Hepatocyte (in vitro differentiated cells): ENCODE data around the gene APOL5. TPM values are rescaled to one million over a fixed set of nuclear protein-coding genes. Genes with fewer than 3 reads are reported as not detected.

Experiments
- DNase-seq: peaks from one replicate; pipeline ENCODE4 v3.0.0-alpha.2; 2016; ENCODE audit warnings: low spot score
- H2AFZ ChIP-seq: fragments of 200-600 bp; sonication (generic); 2 replicates; pipeline ENCODE4 v1.6.0; 2016; ENCODE audit warnings: antibody characterized with exemption, mild to moderate bottlenecking
- H3K27ac ChIP-seq: fragments of 200-600 bp; sonication (generic); 2 replicates; pipeline ENCODE4 v1.5.1; 2016; ENCODE audit warnings: mild to moderate bottlenecking
- H3K27me3 ChIP-seq: fragments of 200-600 bp; sonication (generic); 2 replicates; pipeline ENCODE4 v1.6.1; 2016
- H3K36me3 ChIP-seq: fragments of 200-600 bp; sonication (generic); replicated peaks from 2 replicates; pipeline ENCODE4 v1.5.1; 2016; ENCODE audit warnings: low read depth; ENCODE audit not compliant: insufficient read depth
- H3K4me1 ChIP-seq: fragments of 200-600 bp; sonication (generic); 2 replicates; pipeline ENCODE4 v1.5.1; 2016; ENCODE audit warnings: mild to moderate bottlenecking, moderate library complexity; ENCODE audit not compliant: insufficient read depth
- H3K4me2 ChIP-seq: fragments of 200-600 bp; sonication (generic); 2 replicates; pipeline ENCODE4 v1.6.0; 2016
- H3K4me3 ChIP-seq: fragments of 200-600 bp; sonication (generic); 2 replicates; pipeline ENCODE4 v1.5.1; 2016; ENCODE audit warnings: mild to moderate bottlenecking
- H3K79me2 ChIP-seq: fragments of 200-600 bp; sonication (generic); 2 replicates; pipeline ENCODE4 v1.6.0; 2017; ENCODE audit warnings: mild to moderate bottlenecking
- H3K9me2 ChIP-seq: fragments of 200-600 bp; sonication (generic); replicated peaks from 2 replicates; pipeline ENCODE4 v1.6.0; 2017; ENCODE audit warnings: mild to moderate bottlenecking; ENCODE audit not compliant: insufficient read depth
- H3K9me3 ChIP-seq: fragments of 200-600 bp; sonication (generic); 2 replicates; pipeline ENCODE4 v1.5.1; 2016; ENCODE audit warnings: low read depth, mild to moderate bottlenecking
- H4K20me1 ChIP-seq: fragments of 200-600 bp; sonication (generic); 2 replicates; pipeline ENCODE4 v1.6.0; 2016; ENCODE audit warnings: mild to moderate bottlenecking; ENCODE audit not compliant: insufficient read depth, poor library complexity, severe bottlenecking
- EZH2 ChIP-seq: fragments of 200-600 bp; sonication (generic); IDR thresholded peaks from 2 replicates; pipeline ENCODE4 v1.6.1; 2016; ENCODE audit warnings: antibody characterized with exemption, mild to moderate bottlenecking, borderline replicate concordance
- EZH2phosphoT487 ChIP-seq: fragments of 200-600 bp; sonication (generic); IDR thresholded peaks from one replicate; pipeline ENCODE4 v1.6.1; 2018; ENCODE audit warnings: antibody characterized with exemption, mild to moderate bottlenecking, low read depth, moderate library complexity; ENCODE audit not compliant: unreplicated experiment, severe bottlenecking
- WGBS: methylation state at CpG from one replicate; pipeline ENCODE4 v1.1.6; 2016; ENCODE audit warnings: low lambda C conversion rate; ENCODE audit errors: missing lambda C conversion rate; 5-methylcytosine and 5-hydroxymethylcytosine counted together
- polyA plus RNA-seq: library from polyadenylated mRNA; unstranded; fragments of >200 nt; fragmentation: Nextera tagmentation; extraction: Ambion mirVana; gene quantifications from 2 replicates; pipeline ENCODE4 v1.2.1, GENCODE V29; 2016
- total RNA-seq: library from RNA; depleted of rRNA; stranded (reverse); fragments of >200 nt; gene quantifications from 2 replicates; pipeline ENCODE4 v1.2.3, GENCODE V29; 2014
- TF ChIP-seq, protein P1 (sequence below): fragments of 200-600 bp; sonication (generic); IDR thresholded peaks from 2 replicates; pipeline ENCODE4 v1.5.1; 2016; ENCODE audit warnings: antibody characterized with exemption, mild to moderate bottlenecking; ENCODE audit not compliant: poor library complexity

The APOL5 gene
- total and polyA plus RNA-seq, 2 experiments from 2014 or later: not detected

DNA sequence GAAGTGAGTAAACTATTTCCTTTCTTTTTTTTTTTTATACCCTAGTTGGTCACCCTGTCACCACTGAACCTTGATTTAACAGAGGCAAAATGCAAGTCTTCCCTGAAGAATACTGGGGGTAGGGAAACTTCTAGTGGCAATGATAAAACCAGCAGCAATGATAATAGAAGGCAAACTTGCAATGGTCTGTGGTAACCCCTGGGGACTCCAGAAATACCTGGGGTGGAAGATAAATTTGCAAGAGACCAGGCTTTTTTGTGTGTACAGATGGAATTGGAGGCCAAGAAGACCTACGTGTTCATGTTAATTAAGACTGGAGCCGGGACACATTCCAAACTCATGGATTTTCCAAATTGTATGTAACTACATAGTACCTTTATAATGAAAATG, 11.6 kb downstream of the APOL5 start:
- no peak overlapping the region for H3K27ac ChIP-seq
- no peaks in the 10 kb centered on the region for H3K36me3 ChIP-seq
- H4K20me1 ChIP-seq: no peaks in the 10 kb centered on the region
- H3K79me2 ChIP-seq: no peaks in the 10 kb centered on the region
- WGBS: 94% methylated on average over 2 of the region's 2 CpGs
- no peak overlapping the region for H3K4me2 ChIP-seq
- no peak for TF ChIP-seq EZH2
- TF ChIP-seq, protein P1, sequence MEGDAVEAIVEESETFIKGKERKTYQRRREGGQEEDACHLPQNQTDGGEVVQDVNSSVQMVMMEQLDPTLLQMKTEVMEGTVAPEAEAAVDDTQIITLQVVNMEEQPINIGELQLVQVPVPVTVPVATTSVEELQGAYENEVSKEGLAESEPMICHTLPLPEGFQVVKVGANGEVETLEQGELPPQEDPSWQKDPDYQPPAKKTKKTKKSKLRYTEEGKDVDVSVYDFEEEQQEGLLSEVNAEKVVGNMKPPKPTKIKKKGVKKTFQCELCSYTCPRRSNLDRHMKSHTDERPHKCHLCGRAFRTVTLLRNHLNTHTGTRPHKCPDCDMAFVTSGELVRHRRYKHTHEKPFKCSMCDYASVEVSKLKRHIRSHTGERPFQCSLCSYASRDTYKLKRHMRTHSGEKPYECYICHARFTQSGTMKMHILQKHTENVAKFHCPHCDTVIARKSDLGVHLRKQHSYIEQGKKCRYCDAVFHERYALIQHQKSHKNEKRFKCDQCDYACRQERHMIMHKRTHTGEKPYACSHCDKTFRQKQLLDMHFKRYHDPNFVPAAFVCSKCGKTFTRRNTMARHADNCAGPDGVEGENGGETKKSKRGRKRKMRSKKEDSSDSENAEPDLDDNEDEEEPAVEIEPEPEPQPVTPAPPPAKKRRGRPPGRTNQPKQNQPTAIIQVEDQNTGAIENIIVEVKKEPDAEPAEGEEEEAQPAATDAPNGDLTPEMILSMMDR: no peak
- TF ChIP-seq EZH2phosphoT487: no peak
- H3K4me1 ChIP-seq: no peaks in the 10 kb centered on the region
- H3K4me3 ChIP-seq: no peak overlapping the region
- no peaks in the 10 kb centered on the region for H3K9me3 ChIP-seq
- no peak overlapping the region for H2AFZ ChIP-seq
- no peaks in the 10 kb centered on the region for H3K27me3 ChIP-seq
- no peak for DNase-seq
- H3K9me2 ChIP-seq: no peaks in the 10 kb centered on the region

DNA sequence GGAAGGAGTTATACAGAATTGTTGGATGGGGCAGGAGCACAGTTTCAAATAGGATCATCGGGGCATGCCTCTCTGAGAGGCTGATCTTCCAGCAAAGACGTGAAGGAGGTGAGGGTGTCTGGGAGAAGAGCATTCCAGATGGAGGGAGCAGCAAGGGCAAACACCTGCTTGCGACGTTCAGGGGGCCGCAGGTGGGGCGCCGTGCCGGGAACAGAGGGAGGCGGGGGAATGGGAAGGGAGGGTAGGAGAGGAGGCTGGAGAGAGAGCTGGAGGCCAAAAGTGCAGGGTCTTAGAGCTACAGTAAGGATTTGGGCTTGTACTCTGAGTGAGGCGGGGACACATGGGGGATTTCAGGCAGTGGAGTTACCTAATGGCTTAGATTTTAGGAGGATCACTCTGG, 13.6 kb downstream of the APOL5 start:
- no peak for TF ChIP-seq EZH2
- TF ChIP-seq, protein P1: no peak
- no peak for TF ChIP-seq EZH2phosphoT487
- Histone ChIP-seq H3K9me2 (no peaks in the 10 kb centered on the region), H2AFZ (no peak overlapping the region), H3K4me1 (no peaks in the 10 kb centered on the region), H3K27me3 (no peaks in the 10 kb centered on the region), H3K9me3 (no peaks in the 10 kb centered on the region), H4K20me1 (no peaks in the 10 kb centered on the region), H3K36me3 (no peaks in the 10 kb centered on the region), H3K27ac (no peak overlapping the region), H3K4me2 (no peak overlapping the region), H3K4me3 (no peak overlapping the region), H3K79me2 (no peaks in the 10 kb centered on the region)
- WGBS: 86% methylated on average over 9 of the region's 10 CpGs
- no peak for DNase-seq

DNA sequence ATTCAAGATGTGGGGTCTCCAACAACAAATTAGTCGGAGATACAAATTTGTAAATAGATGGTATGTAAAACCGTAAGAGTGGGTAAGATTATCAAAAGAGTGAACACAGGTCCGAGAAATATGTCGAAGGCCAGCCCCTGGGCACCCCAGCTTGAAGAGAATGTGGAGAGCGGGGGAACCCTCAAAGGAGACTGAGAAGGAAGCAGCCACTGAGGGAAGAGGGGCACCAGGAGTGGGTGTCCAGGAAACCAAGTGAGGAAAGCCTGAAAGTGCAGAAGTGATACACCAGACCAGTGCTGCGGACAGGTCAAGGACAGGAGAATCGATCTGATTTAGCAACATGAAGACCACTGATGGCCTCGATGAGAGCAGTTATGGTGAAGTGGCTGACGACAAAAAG, 14.4 kb downstream of the APOL5 start:
- no peak overlapping the region for H2AFZ ChIP-seq
- no peak for TF ChIP-seq EZH2
- no peak for TF ChIP-seq EZH2phosphoT487
- TF ChIP-seq, protein P1: no peak
- WGBS: 97% methylated on average over 9 of the region's 9 CpGs

DNA sequence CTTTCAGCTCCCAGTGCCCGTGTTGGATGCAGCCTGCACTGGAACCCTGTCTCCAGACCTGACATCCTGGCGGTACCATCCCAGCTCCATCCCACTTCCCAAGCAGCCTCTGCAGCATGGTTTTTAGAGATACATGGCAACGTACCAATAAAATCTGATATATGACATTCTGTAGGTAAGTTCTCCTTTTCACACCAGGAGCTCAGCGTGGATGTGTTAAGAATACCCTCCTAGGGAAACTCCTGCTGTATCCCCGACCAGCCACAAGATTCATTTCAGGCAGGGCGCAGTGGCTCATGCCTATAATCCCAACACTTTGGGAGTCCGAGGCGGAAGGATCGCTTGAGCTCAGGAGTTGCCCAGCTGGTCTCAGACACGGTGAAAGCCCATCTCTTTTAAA, 15.4 kb downstream of the APOL5 start:
- 91% methylated on average over 10 of the region's 10 CpGs for WGBS
- Histone ChIP-seq H3K27ac (no peak overlapping the region), H3K27me3 (no peaks in the 10 kb centered on the region)

More for the DNA sequence above, 14.4 kb downstream of the APOL5 start:
- Histone ChIP-seq H3K4me2 (no peak overlapping the region), H3K79me2 (no peaks in the 10 kb centered on the region), H3K4me1 (no peaks in the 10 kb centered on the region), H3K9me2 (no peaks in the 10 kb centered on the region), H3K9me3 (no peaks in the 10 kb centered on the region), H3K27me3 (no peaks in the 10 kb centered on the region), H3K36me3 (no peaks in the 10 kb centered on the region), H3K27ac (no peak overlapping the region), H4K20me1 (no peaks in the 10 kb centered on the region), H3K4me3 (no peak overlapping the region)
- no peak for DNase-seq

More for the DNA sequence above, 15.4 kb downstream of the APOL5 start:
- DNase-seq: no peak
- H3K9me2 ChIP-seq: no peaks in the 10 kb centered on the region
- no peak overlapping the region for H3K4me3 ChIP-seq
- TF ChIP-seq, protein P1: no peak
- TF ChIP-seq EZH2 (no peak), EZH2phosphoT487 (no peak)
- H3K4me2 ChIP-seq: no peak overlapping the region
- no peaks in the 10 kb centered on the region for H3K79me2 ChIP-seq
- no peaks in the 10 kb centered on the region for H3K36me3 ChIP-seq
- no peaks in the 10 kb centered on the region for H4K20me1 ChIP-seq
- H3K4me1 ChIP-seq: no peaks in the 10 kb centered on the region
- no peaks in the 10 kb centered on the region for H3K9me3 ChIP-seq
- no peak overlapping the region for H2AFZ ChIP-seq
